A673 (cell line): ENCODE measurements around the gene FOXA2.
"Not testable (repeated sequence)": the region's sequence is repeated elsewhere in the genome, so short reads cannot be mapped to it uniquely, and the experiment has no call there.

ENCODE experiments used
- EZH2 ChIP-seq: fragments of 200-600 bp; sonication (generic); IDR thresholded peaks from 2 replicates; pipeline ENCODE4 v1.6.1; 2017; ENCODE audit warnings: borderline replicate concordance, low read depth, mild to moderate bottlenecking, mixed read lengths, antibody characterized with exemption, low read length; ENCODE audit not compliant: poor library complexity, severe bottlenecking
- TF ChIP-seq, protein P1 (sequence below): fragments of 300-800, 200-600 bp; sonication (generic); conservative IDR thresholded peaks from 2 replicates; pipeline ENCODE4 v1.5.1; 2017; ENCODE audit warnings: low read depth, mild to moderate bottlenecking, antibody characterized with exemption, low read length, moderate library complexity, mixed read lengths

DNA sequence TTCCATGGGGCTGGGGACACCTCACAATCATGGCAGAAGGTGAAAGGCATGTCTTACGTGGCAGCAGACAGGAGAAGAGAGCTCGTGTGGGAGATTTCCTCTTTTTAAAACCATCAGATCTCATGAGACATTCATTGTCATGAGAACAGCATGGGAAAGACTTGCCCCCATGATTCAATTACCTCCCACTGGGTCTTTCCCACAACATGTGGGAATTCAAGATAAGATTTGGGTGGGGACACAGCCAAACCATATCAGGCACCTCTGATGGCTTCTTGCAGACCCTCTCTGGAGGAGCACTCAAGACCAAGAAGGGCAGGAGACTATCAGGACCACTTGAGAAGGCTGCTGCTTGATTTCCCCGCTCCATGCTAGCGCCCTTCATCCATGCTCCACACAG, 33.9 kb downstream of the FOXA2 start:
- TF ChIP-seq, protein P1, sequence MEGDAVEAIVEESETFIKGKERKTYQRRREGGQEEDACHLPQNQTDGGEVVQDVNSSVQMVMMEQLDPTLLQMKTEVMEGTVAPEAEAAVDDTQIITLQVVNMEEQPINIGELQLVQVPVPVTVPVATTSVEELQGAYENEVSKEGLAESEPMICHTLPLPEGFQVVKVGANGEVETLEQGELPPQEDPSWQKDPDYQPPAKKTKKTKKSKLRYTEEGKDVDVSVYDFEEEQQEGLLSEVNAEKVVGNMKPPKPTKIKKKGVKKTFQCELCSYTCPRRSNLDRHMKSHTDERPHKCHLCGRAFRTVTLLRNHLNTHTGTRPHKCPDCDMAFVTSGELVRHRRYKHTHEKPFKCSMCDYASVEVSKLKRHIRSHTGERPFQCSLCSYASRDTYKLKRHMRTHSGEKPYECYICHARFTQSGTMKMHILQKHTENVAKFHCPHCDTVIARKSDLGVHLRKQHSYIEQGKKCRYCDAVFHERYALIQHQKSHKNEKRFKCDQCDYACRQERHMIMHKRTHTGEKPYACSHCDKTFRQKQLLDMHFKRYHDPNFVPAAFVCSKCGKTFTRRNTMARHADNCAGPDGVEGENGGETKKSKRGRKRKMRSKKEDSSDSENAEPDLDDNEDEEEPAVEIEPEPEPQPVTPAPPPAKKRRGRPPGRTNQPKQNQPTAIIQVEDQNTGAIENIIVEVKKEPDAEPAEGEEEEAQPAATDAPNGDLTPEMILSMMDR, result not testable (repeated sequence)
- not testable (repeated sequence) for TF ChIP-seq EZH2
